ENCODE results near the gene SKI. TPM values are rescaled to one million over a fixed set of nuclear protein-coding genes. Genes with fewer than 3 reads are reported as not detected.

The SKI gene
- 16.0 and 16.4 TPM in 2 replicates for total RNA-seq (2014; rRNA removed; shearing (Covaris generic))

GRCh38 chr1:2228157-2228594, at the start of gene SKI:
SKI (plus strand) TSS chr1:2228319; CDS start chr1:2228767, 448 bp downstream.

DNA sequence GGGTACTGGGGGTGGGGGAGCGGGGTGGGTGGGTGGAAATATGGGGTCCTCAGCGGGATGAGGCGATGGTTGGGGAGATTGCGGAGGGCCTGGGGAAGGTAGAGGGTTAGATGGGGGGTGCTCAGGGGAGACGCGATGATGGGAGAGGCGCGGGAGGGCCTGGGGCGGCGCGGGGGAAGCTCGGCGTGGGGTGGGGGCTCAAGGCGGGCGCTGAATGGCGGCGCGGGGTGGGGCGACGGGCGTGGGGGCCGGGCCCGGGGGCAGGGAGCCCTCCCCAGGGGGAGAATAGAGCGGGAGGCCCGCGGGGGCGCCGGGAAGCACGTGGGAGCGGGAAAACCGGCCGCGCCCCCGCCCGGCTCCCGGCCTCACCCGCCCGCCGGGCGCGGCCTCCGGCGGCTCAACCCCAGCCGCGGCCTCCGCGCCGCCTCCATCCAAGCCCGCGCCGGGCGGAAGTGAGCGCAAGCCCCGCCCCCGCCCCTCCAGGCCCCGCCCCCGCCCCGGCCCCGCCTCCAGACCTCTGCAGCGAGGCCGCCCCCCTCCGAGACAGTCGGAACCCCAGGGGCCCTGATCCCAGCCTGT, 33.7 kb upstream of the SKI start, which contains the start of gene FAAP20:
Gene FAAP20 (minus strand): TSS at position 454 of the 579 bp plus-strand sequence. CDS start 23 bp downstream, at position 431.

Other genes with a start within 250 kb of the SKI start
- gene CFAP74, start 224.5 kb upstream of the SKI start, total RNA-seq (2014; rRNA removed; shearing (Covaris generic)), result not detected in 2 replicates
- not detected in 2 replicates for gene GABRD, start 209.0 kb upstream of the SKI start, total RNA-seq (2014; rRNA removed; shearing (Covaris generic))
- gene PRKCZ, start 177.9 kb upstream of the SKI start, total RNA-seq (2014; rRNA removed; shearing (Covaris generic)), result 29.8 and 40.1 TPM in 2 replicates
- gene FAAP20, start 33.5 kb upstream of the SKI start, total RNA-seq (2014; rRNA removed; shearing (Covaris generic)), result 60.8 and 62.5 TPM in 2 replicates
- gene MORN1, start 163.2 kb downstream of the SKI start, total RNA-seq (2014; rRNA removed; shearing (Covaris generic)), result 34.2 and 34.3 TPM in 2 replicates
- 87.6 and 97.9 TPM in 2 replicates for gene RER1, start 163.5 kb downstream of the SKI start, total RNA-seq (2014; rRNA removed; shearing (Covaris generic))
- 44.3 and 47.3 TPM in 2 replicates for gene PEX10, start 184.2 kb downstream of the SKI start, total RNA-seq (2014; rRNA removed; shearing (Covaris generic))
- gene PLCH2, start 248.0 kb downstream of the SKI start, total RNA-seq (2014; rRNA removed; shearing (Covaris generic)), result not detected in 2 replicates